GM19438 (cell line): Measurements from ENCODE around the gene ZNF462.

ENCODE experiments used
- ATAC-seq: cut with Tn5 transposase; IDR thresholded peaks from one replicate; pipeline ENCODE4 v1.9.1; 2021; ENCODE audit warnings: low read depth; ENCODE audit not compliant: unreplicated experiment

ZNF462 gene

DNA sequence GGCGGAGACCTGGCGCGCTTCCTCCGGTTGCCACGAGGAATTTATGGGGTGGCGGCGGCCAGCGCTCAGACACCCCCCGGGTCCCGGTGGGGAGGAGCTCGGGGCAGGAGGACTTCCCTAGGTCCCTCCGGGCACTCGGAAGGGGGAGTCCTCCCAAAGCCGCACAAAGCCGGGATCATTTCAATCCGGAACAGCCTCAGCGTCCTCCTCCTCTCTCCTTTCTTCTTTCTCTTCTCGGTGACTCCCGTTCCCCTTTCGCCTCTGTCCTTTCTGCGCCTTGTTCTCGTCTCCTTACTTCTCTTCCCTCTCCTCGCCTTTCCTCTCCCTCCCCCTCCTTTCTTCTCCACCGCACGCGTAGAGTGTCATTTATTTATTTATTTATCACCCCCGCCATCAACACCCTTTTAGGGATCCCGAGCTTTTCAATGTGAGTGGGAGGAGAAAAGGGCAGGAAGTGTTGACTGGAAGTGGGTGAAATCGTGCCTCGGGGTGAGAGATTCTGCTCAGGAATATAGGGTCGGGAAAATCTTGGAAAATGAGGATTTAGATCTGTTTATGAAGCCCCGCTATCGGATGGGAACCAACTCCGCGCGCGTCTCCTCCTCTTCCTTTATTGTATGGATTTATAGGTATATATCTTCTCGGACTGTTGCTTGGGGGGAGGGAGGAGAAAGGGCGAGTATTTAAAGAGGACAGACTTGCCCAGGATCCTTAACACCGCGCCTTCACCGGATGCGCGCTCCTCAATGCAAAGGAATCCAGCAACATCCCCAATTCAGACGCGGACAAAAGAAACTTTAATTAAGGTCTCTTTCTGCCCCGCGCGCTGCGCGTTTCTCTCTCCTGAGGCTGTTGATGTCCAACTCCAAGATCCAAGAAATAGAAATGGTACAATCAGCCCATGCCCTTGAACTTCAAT lies 2.0 kb upstream of the ZNF462 start:
- ATAC-seq, result no peak

DNA sequence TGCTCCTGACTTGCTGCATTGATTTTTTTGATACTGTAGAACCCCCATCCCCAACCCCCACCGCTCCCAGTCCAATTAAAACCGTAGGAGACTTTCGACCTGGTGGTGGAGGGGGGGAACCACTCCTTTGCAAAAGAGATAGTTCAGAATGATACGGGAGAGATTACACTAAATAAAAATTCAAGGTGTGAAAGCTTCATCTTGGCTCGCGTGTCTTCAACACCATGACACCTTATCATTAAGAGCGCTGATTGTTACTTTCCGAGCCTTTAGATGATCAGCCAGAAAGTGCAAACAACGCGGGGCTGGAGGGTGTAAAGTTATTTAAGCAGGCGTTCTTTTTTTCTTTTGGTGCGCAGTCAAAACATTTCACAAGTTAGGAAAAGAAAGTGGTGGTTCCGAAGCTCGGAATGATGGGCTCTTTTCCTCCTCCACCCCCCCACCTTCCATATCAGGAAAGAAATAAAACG lies 1.3 kb upstream of the ZNF462 start:
- no peak for ATAC-seq

DNA sequence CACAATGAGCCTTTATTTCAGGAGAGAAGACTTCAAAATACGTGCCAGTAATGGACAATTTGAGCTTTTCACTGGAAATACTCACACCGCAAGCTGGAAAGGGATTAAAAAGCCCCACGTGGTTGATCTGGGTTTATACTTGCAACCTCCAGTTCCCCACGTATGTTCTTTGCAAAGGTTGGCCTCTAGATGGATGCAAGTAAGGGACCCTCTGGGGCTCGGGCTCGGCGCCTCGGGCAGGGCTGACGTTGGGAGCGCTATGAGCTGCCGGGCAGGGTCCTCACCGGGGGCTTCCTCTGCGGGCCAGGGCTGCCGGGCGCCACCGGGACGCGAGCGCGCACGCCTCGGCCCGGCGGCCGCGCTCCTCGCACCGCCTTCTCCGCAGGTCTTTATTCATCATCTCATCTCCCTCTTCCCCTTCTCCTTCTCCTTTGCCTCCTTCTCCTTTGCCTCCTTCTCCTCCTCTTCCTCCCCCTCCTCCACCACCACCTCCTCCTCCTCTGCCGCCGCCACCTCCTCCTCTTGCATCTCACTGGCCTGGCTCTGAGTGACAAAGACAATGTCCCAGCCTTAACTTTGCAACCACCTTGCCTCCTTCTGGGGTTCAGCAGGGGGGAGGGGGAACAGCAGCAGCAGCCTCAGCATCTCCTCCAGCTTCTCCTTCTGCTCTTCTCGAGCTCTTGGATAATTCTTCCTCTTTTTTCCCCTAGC lies 701 bp upstream of the ZNF462 start:
- ATAC-seq, result no peak

DNA sequence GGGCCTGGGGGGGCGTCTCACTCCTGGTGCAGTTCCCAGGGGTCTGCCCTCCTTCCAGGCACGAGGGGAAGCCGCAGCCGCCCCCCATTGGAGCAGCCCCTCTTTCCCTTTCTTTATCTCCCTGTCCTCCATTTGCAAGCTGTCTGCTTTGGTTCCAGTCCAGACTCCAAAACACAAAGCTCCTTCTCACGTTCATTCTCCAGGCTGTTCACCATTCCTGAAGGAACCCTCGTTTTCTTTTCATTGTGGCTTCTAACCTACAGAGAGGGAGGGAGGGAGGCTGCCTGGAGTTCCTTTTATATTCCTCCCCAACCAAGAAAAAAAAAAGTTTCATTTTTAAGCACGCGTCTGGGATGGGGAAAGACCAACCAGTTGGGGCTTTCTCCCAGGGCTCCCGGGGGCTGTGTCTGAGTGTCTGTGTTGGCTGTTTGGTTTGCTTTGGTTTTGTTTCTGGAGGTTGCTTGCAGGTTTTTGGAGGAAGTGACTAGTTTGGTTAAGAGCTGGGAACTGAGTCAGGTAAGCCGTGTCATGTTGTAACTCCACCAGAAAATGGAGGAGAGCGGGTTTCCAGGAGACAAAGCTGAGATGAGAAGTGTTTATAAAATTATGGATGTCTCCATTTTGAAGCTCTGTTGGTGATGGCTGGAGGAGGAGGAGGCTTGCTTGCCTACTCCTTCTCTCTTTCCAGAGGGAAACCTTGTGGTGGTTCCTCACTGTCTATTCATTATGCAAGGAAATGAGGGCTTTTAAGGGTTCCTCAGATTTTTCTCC lies 1.6 kb downstream of the ZNF462 start:
- no peak for ATAC-seq

DNA sequence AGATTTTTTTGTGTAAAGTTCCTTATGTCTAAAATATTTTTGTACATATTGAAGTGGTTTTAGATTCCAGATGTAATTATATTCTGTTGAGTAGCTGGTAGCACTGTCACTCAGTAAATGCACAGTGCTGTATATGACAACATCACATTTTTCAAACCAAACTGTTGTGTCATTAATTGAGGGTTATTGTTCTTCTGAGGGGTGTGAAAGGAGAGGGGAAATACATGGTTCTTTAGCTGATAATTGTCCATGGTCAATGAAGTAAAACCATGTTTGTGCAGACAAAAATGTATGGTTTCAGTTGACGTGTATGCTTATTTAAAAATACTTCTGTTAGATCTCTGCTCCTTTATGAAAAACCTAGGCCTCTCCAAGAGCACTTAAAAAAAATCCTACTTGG lies 3.3 kb downstream of the ZNF462 start:
- no peak for ATAC-seq

DNA sequence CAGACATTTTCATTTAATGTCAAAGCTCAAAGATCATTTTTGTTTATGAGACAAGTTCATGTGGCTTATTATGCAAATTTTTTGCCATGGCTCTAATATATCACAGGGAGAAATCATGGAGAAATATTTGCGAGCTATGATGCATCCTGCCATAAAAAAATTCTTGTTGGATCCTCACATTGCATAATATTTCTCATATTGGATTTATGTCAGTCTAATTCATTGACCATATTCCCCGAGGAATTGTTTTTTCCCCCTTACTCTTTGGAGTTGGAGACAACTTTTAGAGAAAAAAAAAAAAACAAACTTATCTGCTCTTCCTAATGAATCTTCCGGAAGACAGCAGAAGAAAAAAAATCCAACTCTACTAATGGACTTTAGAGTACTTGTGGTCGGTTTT lies 4.3 kb downstream of the ZNF462 start:
- ATAC-seq, result no peak

DNA sequence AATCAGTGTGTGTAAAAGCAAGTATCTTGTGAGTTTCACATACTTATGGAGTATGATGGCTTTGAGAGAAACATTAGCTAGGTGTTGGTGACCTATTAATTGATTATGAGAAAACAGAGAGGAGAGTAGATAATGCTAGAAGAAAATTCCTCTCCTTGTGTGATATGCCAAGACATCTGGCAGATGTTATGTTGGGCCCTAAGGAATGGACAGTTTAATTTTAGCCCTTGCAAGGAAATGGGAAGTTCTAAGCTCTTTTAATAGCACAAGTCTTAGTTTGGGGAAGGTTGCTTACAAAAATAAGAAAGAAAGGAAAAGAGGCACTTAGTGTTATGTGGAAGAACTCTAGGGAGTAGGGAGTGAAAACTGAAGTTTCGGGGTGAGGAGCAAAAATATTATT lies 5.1 kb downstream of the ZNF462 start:
- ATAC-seq, result no peak

DNA sequence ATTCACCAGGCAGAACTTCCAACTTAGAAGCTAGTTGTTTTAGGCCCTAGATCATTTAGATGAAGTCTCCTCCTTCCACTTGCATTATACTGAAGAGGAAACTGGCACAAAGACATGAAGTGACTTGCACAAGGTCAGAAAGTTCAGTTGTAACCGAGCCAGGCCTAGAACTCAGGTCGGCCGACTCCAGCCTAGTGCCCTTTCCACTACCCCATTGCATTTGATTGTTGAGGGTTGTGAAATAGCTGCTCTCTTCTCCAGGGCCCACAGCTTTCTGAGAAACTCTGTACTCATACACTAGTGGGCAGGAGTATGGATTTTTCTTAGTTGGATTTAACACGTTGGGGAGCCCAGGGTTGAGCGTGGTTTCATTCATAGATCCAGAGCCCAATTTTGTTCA lies 5.6 kb downstream of the ZNF462 start:
- no peak for ATAC-seq

DNA sequence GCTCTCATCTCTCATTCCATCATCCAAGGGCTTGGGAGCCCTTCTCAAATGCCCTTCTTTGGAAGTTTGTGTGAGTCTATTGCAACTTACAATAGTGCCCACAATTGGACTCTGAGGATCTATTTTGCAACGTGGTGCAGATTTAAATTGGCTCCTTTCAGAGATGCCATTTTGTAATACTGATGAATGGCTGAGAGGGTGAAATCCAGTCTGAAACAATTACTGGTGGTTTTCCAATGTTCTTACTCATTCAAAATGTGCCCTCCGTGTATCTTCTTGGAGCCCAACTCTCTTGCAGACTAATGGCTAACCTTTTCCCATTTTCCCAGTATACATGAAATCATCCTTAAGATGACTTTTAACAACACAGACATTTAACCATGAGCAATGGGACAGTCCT lies 6.1 kb downstream of the ZNF462 start:
- no peak for ATAC-seq

DNA sequence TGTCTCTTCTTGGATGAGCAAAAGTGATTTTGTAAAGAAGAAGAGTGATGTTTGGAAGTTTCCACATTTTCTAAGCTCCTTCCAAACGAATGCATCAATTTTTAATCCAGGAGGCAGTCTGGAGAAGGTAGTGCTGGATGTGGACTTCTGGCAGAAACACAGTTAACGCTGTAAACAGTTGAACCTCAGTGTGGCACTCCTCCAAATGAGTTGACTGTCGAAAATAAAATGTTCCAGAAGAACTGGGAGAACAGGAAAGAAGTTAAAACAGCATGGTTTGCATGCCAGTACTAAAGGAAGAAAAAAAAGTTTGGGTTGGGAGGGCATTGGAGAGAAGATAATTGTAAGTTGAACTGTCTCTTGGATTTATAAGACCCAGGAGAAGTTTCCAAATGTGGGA lies 6.5 kb downstream of the ZNF462 start:
- ATAC-seq, result no peak

DNA sequence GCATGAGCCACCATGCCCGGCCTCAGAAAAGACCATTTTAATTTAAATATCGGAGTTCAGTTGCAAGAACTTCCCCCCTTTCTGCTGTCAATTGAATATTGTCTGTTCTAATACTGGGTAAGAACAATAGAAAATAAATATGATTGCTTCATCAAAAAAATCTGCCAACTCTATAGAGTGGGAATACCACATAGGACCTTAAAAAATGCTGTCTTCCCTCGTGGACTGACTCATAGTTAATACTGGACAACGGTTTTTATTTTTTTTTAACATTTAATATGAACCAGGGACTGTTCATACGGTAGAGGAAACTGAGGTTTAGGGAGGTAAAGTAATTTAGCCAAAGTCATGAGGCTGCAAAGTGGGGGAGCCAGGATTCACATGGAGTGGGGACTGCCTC lies 9.7 kb downstream of the ZNF462 start:
- no peak for ATAC-seq

DNA sequence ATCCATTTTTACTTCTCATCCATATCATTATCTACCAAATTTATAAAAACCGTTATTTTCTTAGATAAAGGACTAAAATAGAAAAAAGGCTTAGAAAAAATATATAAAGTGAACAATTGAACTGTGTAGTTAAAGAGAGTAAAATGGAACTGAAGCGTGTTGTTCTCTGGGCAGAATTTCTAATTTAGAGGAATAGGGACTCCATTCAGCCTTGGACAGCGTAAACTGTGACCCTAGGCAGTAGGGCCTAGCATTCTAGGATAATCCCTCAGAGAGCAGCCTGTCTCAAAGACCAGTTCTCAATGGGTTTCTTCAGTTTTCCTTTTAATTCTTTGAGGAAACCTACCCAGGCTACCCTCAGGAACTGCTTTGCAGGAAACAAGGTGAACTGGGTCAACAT lies 11.1 kb downstream of the ZNF462 start:
- no peak for ATAC-seq

DNA sequence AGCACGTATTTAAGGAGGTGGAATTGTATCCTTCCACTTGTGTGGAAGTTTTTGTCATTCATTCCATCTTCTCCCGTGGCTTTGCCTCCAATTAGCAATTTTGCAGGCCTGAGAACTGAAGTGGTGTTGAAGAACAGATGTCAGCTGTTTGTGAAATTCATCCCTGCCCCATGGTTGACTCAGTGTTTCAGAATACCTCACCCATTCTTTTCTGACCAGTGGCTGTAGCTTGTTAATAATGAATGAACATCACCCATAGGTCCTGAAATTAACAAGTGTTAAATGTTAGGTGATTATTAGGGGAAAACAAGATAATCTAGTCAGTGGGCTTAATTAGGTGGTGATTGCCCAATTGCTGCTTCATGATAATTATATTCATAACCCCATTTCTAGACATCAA lies 11.7 kb downstream of the ZNF462 start:
- no peak for ATAC-seq

DNA sequence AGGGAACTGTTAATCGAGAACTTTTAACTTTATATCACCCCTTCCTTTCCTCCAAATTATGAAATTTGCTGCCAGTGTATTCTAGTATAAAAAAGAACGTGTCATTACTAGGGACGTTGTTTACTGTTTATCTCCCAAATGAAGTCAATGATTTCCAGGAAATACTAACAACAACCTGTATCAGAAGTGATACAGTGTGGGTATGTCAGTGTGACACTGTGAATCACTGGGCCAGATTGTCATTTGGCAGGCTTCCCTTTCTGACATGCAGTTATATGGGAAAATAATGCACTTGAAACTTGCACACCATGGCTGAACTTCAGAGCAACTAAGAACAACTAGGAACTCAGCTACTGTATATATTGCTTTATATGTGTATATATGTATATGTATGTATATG lies 12.6 kb downstream of the ZNF462 start:
- ATAC-seq, result no peak

DNA sequence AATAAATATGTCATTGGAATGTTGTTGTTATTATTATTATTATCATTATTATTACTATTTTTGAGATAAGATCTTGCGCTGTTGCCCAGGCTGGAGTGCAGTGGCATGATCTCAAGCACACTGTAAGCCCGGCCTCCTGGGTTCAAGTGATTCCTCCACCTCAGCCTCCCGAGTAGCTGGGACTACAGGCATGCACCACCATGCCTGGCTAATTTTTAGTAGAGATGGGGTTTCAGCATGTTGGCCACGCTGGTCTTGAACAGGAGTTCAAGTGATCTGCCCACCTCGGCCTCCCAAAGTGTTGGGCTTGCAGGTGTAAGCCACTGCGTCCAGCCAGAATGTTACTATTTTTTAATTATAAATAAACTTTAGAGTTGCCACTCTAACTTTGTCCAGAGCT lies 14.4 kb downstream of the ZNF462 start:
- no peak for ATAC-seq

DNA sequence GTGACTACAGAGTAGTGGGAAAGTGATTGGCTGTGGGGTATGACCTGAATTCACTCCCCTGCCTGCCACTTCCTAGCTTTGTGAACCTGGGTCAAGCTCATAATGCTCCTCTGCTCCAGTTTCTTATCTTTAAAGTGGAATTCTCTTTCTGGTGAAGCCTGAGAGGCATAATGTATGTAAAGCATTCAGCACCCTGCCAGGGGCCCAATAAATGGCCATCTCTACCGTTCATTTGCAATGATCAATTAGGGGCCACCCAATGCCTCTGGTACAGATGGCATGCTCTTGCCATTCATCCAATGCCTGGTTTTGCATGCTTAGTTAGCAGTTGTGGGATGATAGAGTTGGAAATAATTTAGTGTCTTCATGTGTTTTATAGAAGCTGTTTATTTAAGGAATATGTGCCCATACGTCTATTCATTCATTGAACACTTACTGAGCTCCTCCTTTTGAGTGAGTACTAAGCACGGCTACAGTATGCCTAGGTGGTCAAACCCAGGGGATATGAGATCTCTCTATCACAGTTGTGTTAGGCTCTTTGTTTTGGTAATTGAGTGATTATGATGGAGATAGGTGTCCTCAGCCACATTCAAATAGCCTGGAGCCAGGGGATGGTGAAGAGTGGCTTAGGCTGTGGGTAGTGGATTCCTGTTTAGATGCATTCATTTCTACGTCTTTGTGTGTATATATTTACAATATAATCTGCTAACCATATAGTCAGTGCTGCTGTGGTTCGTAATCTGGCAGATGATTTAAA lies 15.3 kb downstream of the ZNF462 start:
- ATAC-seq, result no peak

DNA sequence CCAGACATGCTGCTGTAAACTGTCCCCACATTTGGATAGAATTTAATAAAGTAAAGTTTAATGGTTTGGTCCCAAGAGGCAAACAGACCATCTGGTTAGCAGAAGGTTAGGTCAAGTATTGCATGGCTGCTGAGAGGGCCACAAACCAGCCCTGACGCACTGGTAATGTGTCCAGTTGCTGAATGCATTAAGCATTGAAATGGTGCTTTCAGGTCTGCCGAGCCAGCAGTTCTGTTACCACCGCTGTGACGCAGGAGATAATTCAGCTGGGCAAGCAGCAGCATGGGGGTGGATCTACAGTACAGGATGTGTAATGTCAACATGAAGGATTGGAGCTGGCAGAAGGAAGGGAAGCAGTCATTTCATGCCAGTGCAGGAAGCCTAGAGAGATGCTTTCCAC lies 16.0 kb downstream of the ZNF462 start:
- ATAC-seq, result no peak

DNA sequence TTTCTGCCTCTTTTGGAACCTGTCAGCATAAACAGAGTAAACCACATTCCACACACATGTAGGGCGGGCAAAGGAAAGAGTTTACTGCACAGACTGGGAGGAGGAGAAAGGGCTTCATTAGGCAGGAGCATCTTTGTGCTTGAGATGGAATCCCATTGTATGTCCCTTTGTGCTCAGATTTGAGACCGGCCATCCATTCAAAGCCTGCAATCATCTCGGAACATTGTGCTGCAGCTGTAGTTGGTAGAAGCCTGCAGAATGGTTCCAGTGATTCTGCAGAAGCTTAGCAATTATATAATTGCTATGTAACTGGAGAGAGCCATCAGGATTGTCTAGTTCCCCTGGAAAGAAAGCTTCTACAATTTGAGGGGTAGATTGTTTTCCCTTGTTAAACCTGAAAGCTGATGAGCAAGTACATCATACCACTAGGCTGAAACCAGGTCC lies 16.5 kb downstream of the ZNF462 start:
- ATAC-seq, result no peak

DNA sequence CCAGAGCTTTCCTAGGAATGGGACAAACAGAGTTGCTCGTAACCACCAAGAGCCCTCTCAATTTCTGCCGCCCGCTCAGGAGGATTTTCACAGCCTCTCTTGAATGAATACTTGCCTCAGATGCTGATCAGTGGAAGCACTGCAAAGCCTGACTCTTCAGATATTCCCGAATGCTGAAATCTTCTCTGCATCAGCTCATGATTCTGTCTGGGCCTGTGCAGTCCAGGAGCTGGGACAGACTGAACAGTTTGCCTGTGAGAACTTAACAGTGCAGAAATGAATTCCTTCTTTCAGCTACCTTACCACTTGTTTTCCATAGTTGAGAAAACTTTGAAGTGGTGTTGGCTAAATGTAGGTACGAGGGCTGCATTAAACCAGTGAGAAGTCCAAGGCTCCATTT lies 17.1 kb downstream of the ZNF462 start:
- no peak for ATAC-seq

DNA sequence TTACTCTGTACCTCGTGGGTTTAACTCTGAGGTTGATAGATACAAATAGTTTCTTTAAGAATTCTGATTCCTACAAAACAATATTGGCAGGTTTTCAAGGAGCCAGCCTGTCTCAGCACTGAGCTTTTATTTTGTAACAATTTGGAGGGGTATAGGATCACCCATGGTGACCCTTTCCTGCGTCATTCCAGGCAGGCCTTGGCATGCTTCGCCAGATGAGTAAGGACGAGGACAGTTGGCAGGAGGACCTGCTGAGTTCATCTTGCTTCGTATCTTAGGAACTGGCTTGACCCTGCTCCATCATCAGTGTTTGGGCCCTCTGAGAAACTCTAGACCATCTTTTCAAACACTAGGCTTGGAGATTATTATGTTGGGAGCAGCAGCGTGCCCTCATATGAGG lies 17.9 kb downstream of the ZNF462 start:
- no peak for ATAC-seq
